SK-N-SH (cell line): ENCODE results near the gene IL1R1. TPM values are rescaled to one million over a fixed set of nuclear protein-coding genes. Genes with fewer than 3 reads are reported as not detected.

Source experiments
- CTCF ChIA-PET: fragments of 300-600, 350-600 bp; formaldehyde crosslinking; extraction: SDS; loops from one replicate; lab custom pipeline; 2021; lab: Yijun Ruan, JAX
- POLR2A ChIA-PET: fragments of 350-600 bp; sonication (Branson Sonifier 250); formaldehyde crosslinking; extraction: SDS; loops from one replicate; lab custom pipeline; 2020; ENCODE audit warnings: antibody characterized with exemption, inconsistent platforms; lab: Yijun Ruan, JAX
- DNase-seq: peaks from one replicate; pipeline ENCODE4 v3.0.0; 2012
- H2AFZ ChIP-seq: fragments of 200-600 bp; sonication (generic); 2 replicates; pipeline ENCODE4 v1.8.1; 2016; ENCODE audit warnings: antibody characterized with exemption, mild to moderate bottlenecking, low read depth
- H3F3A ChIP-seq: fragments of 200-600 bp; sonication (generic); replicated peaks from 2 replicates; pipeline ENCODE3; 2016; ENCODE audit warnings: antibody characterized with exemption, mild to moderate bottlenecking; ENCODE audit not compliant: insufficient read depth
- H3K27ac ChIP-seq, 2 experiments: fragments of 200-500 bp in 1 of 2; fragments of 200-600 bp in 1 of 2; sonication (Bioruptor generic) in 1 of 2; sonication (generic), shearing (Covaris generic) in 1 of 2; 2 replicates each; pipeline versions ENCODE4 v1.5.1 to v1.6.1; 2014 to 2016; ENCODE audit warnings: low read depth in 2 of 2, inconsistent platforms in 1 of 2, low read length in 1 of 2, mild to moderate bottlenecking in 1 of 2, mixed read lengths in 1 of 2
- H3K27me3 ChIP-seq: fragments of 200-600 bp; sonication (generic), shearing (Covaris generic); 2 replicates; pipeline ENCODE4 v1.6.1; 2016; ENCODE audit warnings: mixed run types; ENCODE audit not compliant: insufficient read depth
- H3K36me3 ChIP-seq, 2 experiments: fragments of 200-500 bp in 1 of 2; fragments of 200-600 bp in 1 of 2; sonication (Bioruptor generic) in 1 of 2; sonication (generic) in 1 of 2; replicated peaks in 1 of 2; 2 replicates each; pipeline versions ENCODE3 to v1.5.1; 2014 to 2016; ENCODE audit warnings: low read length in 1 of 2, mild to moderate bottlenecking in 1 of 2; ENCODE audit not compliant: insufficient read depth in 2 of 2, control insufficient read depth in 1 of 2
- H3K4me1 ChIP-seq, 2 experiments: fragments of 200-500 bp in 1 of 2; fragments of 200-600 bp in 1 of 2; sonication (Bioruptor generic) in 1 of 2; sonication (generic), shearing (Covaris generic) in 1 of 2; 2 replicates each; pipeline versions ENCODE4 v1.5.1 to v1.6.1; 2014 to 2016; ENCODE audit warnings: low read depth in 1 of 2, low read length in 1 of 2, mixed run types in 1 of 2; ENCODE audit not compliant: insufficient read depth in 2 of 2, control insufficient read depth in 1 of 2
- H3K4me2 ChIP-seq: fragments of 200-600 bp; sonication (generic), shearing (Covaris generic); 2 replicates; pipeline ENCODE4 v1.6.1; 2017; ENCODE audit warnings: mixed run types
- H3K4me3 ChIP-seq, 2 experiments: fragments of 200-500 bp in 1 of 2; fragments of 200-600 bp in 1 of 2; sonication (Bioruptor generic) in 1 of 2; sonication (generic), shearing (Covaris generic) in 1 of 2; 2 replicates each; pipeline versions ENCODE4 v1.5.1 to v1.8.1; 2014 to 2016; ENCODE audit warnings: low read depth in 2 of 2, inconsistent platforms in 1 of 2, low read length in 1 of 2, mild to moderate bottlenecking in 1 of 2, mixed read lengths in 1 of 2, moderate library complexity in 1 of 2
- H3K79me2 ChIP-seq: fragments of 200-600 bp; sonication (generic); 2 replicates; pipeline ENCODE4 v1.8.1; 2017; ENCODE audit warnings: mild to moderate bottlenecking; ENCODE audit not compliant: insufficient read depth
- H3K9ac ChIP-seq: fragments of 200-600 bp; sonication (generic); 2 replicates; pipeline ENCODE4 v1.6.1; 2017; ENCODE audit warnings: mixed run types
- H3K9me2 ChIP-seq: fragments of 200-600 bp; sonication (generic); 2 replicates; pipeline ENCODE4 v1.6.1; 2017; ENCODE audit warnings: mixed run types
- H3K9me3 ChIP-seq: fragments of 200-600 bp; sonication (generic); 2 replicates; pipeline ENCODE4 v1.6.1; 2017; ENCODE audit warnings: mixed run types, mild to moderate bottlenecking, moderate library complexity
- H4K20me1 ChIP-seq: fragments of 200-600 bp; sonication (generic); 2 replicates; pipeline ENCODE4 v1.6.1; 2017; ENCODE audit warnings: mild to moderate bottlenecking, mixed run types; ENCODE audit not compliant: insufficient read depth
- CHD2 ChIP-seq: fragments of 150-350 bp; IDR thresholded peaks from 2 replicates; pipeline ENCODE4 v1.6.1; 2018; ENCODE audit warnings: low read length; ENCODE audit not compliant: partially characterized antibody
- ELF1 ChIP-seq: IDR thresholded peaks from 2 replicates; pipeline ENCODE4 v1.4.0; 2012
- FOSL2 ChIP-seq: IDR thresholded peaks from 2 replicates; pipeline ENCODE4 v1.4.0; 2012; ENCODE audit warnings: low read depth, mild to moderate bottlenecking, moderate library complexity, borderline replicate concordance
- FOXJ3 ChIP-seq: sonication (generic); formaldehyde crosslinking; IDR thresholded peaks from 2 replicates; pipeline ENCODE4 v1.5.1; 2020; ENCODE audit warnings: mild to moderate bottlenecking, missing genetic modification reagents
- FOXM1 ChIP-seq: IDR thresholded peaks from 2 replicates; pipeline ENCODE4 v1.4.0; 2012; ENCODE audit warnings: low read depth, mild to moderate bottlenecking
- JUND ChIP-seq: IDR thresholded peaks from 2 replicates; pipeline ENCODE4 v1.4.0; 2012
- MXI1 ChIP-seq: IDR thresholded peaks from 2 replicates; pipeline ENCODE4 v1.6.1; 2012; ENCODE audit warnings: mild to moderate bottlenecking, low read depth, low read length, improper control_type of control experiment
- NFIC ChIP-seq: IDR thresholded peaks from 2 replicates; pipeline ENCODE4 v1.4.0; 2012; ENCODE audit warnings: borderline replicate concordance
- PBX3 ChIP-seq: IDR thresholded peaks from 2 replicates; pipeline ENCODE4; 2012
- POLR2AphosphoS5 ChIP-seq: IDR thresholded peaks from 2 replicates; pipeline ENCODE4 v1.6.1; 2012; ENCODE audit warnings: low read depth, low read length
- RAD21 ChIP-seq: IDR thresholded peaks from 2 replicates; pipeline ENCODE4 v1.6.1; 2012; ENCODE audit warnings: mild to moderate bottlenecking, low read length
- RFX5 ChIP-seq: IDR thresholded peaks from 2 replicates; pipeline ENCODE4 v1.6.1; 2012; ENCODE audit warnings: mild to moderate bottlenecking, improper control_type of control experiment, low read length
- RXRA ChIP-seq: IDR thresholded peaks from 2 replicates; pipeline ENCODE4 v1.4.0; 2012; ENCODE audit warnings: low read depth, mild to moderate bottlenecking, borderline replicate concordance
- SMC3 ChIP-seq: IDR thresholded peaks from 2 replicates; pipeline ENCODE4 v1.6.1; 2012; ENCODE audit warnings: low read depth, low read length, improper control_type of control experiment
- TAF1 ChIP-seq: IDR thresholded peaks from 2 replicates; pipeline ENCODE4 v1.6.1; 2012; ENCODE audit warnings: low read depth, mild to moderate bottlenecking, low read length, moderate library complexity, borderline replicate concordance
- TCF12 ChIP-seq: IDR thresholded peaks from 2 replicates; pipeline ENCODE4 v1.4.0; 2012
- TEAD4 ChIP-seq: IDR thresholded peaks from 2 replicates; pipeline ENCODE4 v1.4.0; 2012; ENCODE audit warnings: mild to moderate bottlenecking, borderline replicate concordance; ENCODE audit not compliant: insufficient read depth
- ZBTB33 ChIP-seq: IDR thresholded peaks from 2 replicates; pipeline ENCODE4 v1.4.0; 2012; ENCODE audit warnings: low read depth, borderline replicate concordance
- WGBS: methylation state at CpG from one replicate; pipeline ENCODE4 v1.1.6; 2017; ENCODE audit warnings: low lambda C conversion rate; 5-methylcytosine and 5-hydroxymethylcytosine counted together
- polyA plus RNA-seq, 3 experiments: library from polyadenylated mRNA; depleted of rRNA; stranded (reverse); fragments of >200 nt; gene quantifications; 2 replicates each; pipeline ENCODE4 v1.2.3, GENCODE V29; 2012
- TF ChIP-seq, protein P1 (sequence below): fragments of 150-350 bp; IDR thresholded peaks from 2 replicates; pipeline ENCODE4 v1.6.1; 2016; ENCODE audit warnings: mild to moderate bottlenecking, low read depth, low read length
- TF ChIP-seq, protein P2 (sequence below): IDR thresholded peaks from 2 replicates; pipeline ENCODE4 v1.4.0; 2012; ENCODE audit warnings: low read depth

The IL1R1 gene
- polyA plus RNA-seq, 1 of the 3 experiments (the other 2 are of a cell fraction) = 13.3 TPM

GRCh38 chr2:102144128-102144527 lies 1.6 kb downstream of the IL1R1 start:
- ChIA-PET POLR2A (no interaction called here), CTCF (interaction anchor here (1.2 kb wide), 1 partner anchor 124 kb away, joined by 4 read pairs; no protein-coding TSS in a partner anchor)
- Histone ChIP-seq H3K9me3 (no peaks in the 10 kb centered on the region), H3K9ac (no peak overlapping the region; the same call in 1 of the 2 replicates), H3K36me3 (peaks cover 0 to 10% of the 10 kb centered on the region in 2 experiments), H2AFZ (no peak overlapping the region), H3F3A (no peaks in the 10 kb centered on the region), H3K4me1 (peaks cover 0 to 15% of the 10 kb centered on the region in 2 experiments; a peak in 2 of 4 replicates), H3K4me2 (peak overlapping the region; percentile 82), H3K27me3 (no peaks in the 10 kb centered on the region), H3K4me3 (peak overlapping the region in 1 of 2 experiments; percentile 72; a peak in 1 of 4 replicates), H3K9me2 (no peaks in the 10 kb centered on the region), H3K27ac (peak overlapping the region in 1 of 2 experiments; percentile 55; a peak in 1 of 4 replicates), H4K20me1 (no peaks in the 10 kb centered on the region), H3K79me2 (peaks cover 6% of the 10 kb centered on the region; the same call in 1 of the 2 replicates)
- DNase-seq = no peak
- 49% methylated on average over 4 of the region's 4 CpGs for WGBS
- TF ChIP-seq NFIC = 0 out of 2 replicates have a peak, but pooled peaks have one; percentile 14
- no peak for TF ChIP-seq RAD21

GRCh38 chr2:102145107-102145506 lies 2.6 kb downstream of the IL1R1 start:
- no peaks in the 10 kb centered on the region for H3K27me3 ChIP-seq
- TF ChIP-seq JUND = no peak
- TF ChIP-seq FOSL2 = no peak
- TF ChIP-seq NFIC = no peak
- TF ChIP-seq FOXM1 = no peak
- TF ChIP-seq, protein P1, sequence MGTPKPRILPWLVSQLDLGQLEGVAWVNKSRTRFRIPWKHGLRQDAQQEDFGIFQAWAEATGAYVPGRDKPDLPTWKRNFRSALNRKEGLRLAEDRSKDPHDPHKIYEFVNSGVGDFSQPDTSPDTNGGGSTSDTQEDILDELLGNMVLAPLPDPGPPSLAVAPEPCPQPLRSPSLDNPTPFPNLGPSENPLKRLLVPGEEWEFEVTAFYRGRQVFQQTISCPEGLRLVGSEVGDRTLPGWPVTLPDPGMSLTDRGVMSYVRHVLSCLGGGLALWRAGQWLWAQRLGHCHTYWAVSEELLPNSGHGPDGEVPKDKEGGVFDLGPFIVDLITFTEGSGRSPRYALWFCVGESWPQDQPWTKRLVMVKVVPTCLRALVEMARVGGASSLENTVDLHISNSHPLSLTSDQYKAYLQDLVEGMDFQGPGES = no peak
- no peak for TF ChIP-seq TEAD4
- TF ChIP-seq POLR2AphosphoS5 = no peak
- no peak for TF ChIP-seq SMC3
- TF ChIP-seq PBX3 = no peak
- TF ChIP-seq TCF12 = no peak
- no peak for TF ChIP-seq RFX5
- TF ChIP-seq RXRA = no peak
- TF ChIP-seq ELF1 = no peak
- no peak for TF ChIP-seq TAF1
- TF ChIP-seq ZBTB33 = no peak
- TF ChIP-seq, protein P2, sequence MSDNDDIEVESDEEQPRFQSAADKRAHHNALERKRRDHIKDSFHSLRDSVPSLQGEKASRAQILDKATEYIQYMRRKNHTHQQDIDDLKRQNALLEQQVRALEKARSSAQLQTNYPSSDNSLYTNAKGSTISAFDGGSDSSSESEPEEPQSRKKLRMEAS = no peak
- TF ChIP-seq CHD2 = no peak
- TF ChIP-seq MXI1 = no peak
- no peak for TF ChIP-seq FOXJ3
- TF ChIP-seq, all 33 proteins: peak for 0
- Histone ChIP-seq H3K9ac (no peak overlapping the region), H3K4me3 (no peak overlapping the region), H3K36me3 (peaks cover 0 to 10% of the 10 kb centered on the region in 2 experiments), H3K4me1 (peaks cover 0 to 15% of the 10 kb centered on the region in 2 experiments; a peak in 2 of 4 replicates), H2AFZ (no peak overlapping the region), H3F3A (no peaks in the 10 kb centered on the region), H3K4me2 (no peak overlapping the region), H3K79me2 (peaks cover 6% of the 10 kb centered on the region; the same call in 1 of the 2 replicates), H3K9me3 (no peaks in the 10 kb centered on the region), H4K20me1 (no peaks in the 10 kb centered on the region), H3K27ac (no peak overlapping the region), H3K9me2 (no peaks in the 10 kb centered on the region)
- ChIA-PET CTCF (interaction anchor here (0.8 kb wide), 1 partner anchor 10 kb away, joined by 3 read pairs; no protein-coding TSS in a partner anchor), POLR2A (no interaction called here)
- WGBS = 55% methylated on average over 4 of the region's 4 CpGs
- no peak for DNase-seq
